ENCODE data around the gene TWF1. TPM values are rescaled to one million over a fixed set of nuclear protein-coding genes. Genes with fewer than 3 reads are reported as not detected.

The TWF1 gene
- total RNA-seq, 4 donors from 2014 or later = 66.5 to 116 (median 77.5) TPM

- TF ChIP-seq CTCF (IDR thresholded peaks at IDR 0.05; ENCODE audit: low read depth) = no peak
Measured at GRCh38 chr12:43816168-43816567, 10.1 kb upstream of the TWF1 start.

GRCh38 chr12:43815416-43815815 is 9.3 kb upstream of the TWF1 start:
- TF ChIP-seq CTCF (IDR thresholded peaks at IDR 0.05; ENCODE audit: low read depth) = no peak

GRCh38 chr12:43812926-43813325 is 6.8 kb upstream of the TWF1 start:
- TF ChIP-seq CTCF (IDR thresholded peaks at IDR 0.05; ENCODE audit: low read depth) = no peak

- TF ChIP-seq CTCF (IDR thresholded peaks at IDR 0.05; ENCODE audit: low read depth) = no peak
Measured at GRCh38 chr12:43812057-43812456, 5.9 kb upstream of the TWF1 start.

GRCh38 chr12:43807386-43807785 is 1.3 kb upstream of the TWF1 start:
- TF ChIP-seq CTCF (IDR thresholded peaks at IDR 0.05; ENCODE audit: low read depth) = no peak

- TF ChIP-seq CTCF (IDR thresholded peaks at IDR 0.05; ENCODE audit: low read depth) = no peak
Measured at GRCh38 chr12:43806737-43807072, 588 bp upstream of the TWF1 start.

GRCh38 chr12:43805149-43805859 is 813 bp downstream of the TWF1 start:
- TF ChIP-seq CTCF (IDR thresholded peaks at IDR 0.05; ENCODE audit: low read depth) = no peak

Data from subcutaneous adipose tissue (tissue), 4 donors.